Measurements from ENCODE around the gene BLVRB. TPM values are rescaled to one million over a fixed set of nuclear protein-coding genes. Genes with fewer than 3 reads are reported as not detected.

BLVRB gene
- polyA plus RNA-seq, 1 of the 3 experiments (the other 2 are of a cell fraction) = 85.9 TPM

DNA sequence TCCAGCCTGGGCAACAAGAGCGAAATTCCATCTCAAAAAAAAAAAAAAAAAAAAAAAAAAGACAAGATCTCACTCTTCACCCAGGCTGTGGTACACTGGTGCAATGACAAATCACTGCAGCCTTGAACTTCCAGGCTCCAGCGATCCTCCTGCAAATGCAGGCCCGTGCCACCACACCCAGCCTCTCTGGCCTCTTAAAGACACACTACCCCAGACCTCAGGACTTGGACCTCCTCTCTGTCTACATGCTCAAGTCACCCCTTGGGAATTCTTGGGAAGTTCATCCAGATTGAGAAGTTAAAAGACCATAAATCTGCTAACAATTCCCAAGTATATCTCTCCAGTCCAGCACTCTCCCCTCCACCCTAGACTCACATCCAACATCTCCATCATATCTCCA, 65.0 kb downstream of the BLVRB start (continued):
- TF ChIP-seq, protein P1, sequence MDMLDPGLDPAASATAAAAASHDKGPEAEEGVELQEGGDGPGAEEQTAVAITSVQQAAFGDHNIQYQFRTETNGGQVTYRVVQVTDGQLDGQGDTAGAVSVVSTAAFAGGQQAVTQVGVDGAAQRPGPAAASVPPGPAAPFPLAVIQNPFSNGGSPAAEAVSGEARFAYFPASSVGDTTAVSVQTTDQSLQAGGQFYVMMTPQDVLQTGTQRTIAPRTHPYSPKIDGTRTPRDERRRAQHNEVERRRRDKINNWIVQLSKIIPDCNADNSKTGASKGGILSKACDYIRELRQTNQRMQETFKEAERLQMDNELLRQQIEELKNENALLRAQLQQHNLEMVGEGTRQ (IDR thresholded peaks at IDR 0.05; ENCODE audit: borderline replicate concordance, low read depth, low read length) = no peak
- TF ChIP-seq RAD21 (IDR thresholded peaks at IDR 0.05; ENCODE audit: low read length) (no peak), POLR2AphosphoS5 (IDR thresholded peaks at IDR 0.05; ENCODE audit: low read depth, low read length) (no peak), NFIC (IDR thresholded peaks at IDR 0.05; ENCODE audit: borderline replicate concordance) (no peak)
- TF ChIP-seq, protein P2, sequence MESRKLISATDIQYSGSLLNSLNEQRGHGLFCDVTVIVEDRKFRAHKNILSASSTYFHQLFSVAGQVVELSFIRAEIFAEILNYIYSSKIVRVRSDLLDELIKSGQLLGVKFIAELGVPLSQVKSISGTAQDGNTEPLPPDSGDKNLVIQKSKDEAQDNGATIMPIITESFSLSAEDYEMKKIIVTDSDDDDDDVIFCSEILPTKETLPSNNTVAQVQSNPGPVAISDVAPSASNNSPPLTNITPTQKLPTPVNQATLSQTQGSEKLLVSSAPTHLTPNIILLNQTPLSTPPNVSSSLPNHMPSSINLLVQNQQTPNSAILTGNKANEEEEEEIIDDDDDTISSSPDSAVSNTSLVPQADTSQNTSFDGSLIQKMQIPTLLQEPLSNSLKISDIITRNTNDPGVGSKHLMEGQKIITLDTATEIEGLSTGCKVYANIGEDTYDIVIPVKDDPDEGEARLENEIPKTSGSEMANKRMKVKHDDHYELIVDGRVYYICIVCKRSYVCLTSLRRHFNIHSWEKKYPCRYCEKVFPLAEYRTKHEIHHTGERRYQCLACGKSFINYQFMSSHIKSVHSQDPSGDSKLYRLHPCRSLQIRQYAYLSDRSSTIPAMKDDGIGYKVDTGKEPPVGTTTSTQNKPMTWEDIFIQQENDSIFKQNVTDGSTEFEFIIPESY (IDR thresholded peaks at IDR 0.05; ENCODE audit: borderline replicate concordance, low read depth) = no peak

DNA sequence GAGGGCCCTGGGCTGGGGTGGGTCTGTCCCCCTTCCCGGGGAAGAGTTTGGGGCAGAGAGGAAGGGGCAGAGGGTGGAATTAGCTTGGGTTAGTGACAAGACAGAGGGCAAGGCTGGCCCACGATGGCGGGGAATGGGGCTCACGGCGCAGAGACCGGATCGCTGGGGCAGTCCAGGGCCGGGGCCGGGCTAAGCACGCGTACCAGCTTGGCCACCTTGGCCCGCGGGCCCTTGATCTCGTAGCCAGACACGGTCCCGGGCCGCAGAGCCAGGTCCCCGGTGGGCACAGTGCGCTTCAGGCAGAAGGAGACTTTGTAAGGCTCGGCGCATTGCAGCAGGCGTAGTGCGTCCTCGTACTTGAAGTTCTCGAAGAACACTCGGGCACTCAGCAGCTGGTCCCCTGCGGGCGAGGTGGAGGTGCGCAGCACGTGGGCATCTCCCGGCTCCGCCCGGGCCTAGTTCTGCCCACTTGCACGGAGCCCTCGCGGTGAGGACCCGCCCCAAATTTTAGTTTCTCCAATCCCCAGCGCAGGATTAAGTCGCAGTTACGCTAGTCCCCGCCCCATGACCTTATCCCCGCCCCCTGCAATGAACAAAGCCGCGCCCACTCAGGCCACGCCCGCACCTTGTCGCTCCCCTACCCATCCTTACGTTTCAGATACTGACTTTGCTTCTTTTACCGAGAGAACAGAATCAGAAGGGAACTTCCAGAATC, 67.0 kb downstream of the BLVRB start:
- peak; percentile 78 for DNase-seq
- Histone ChIP-seq H4K20me1 (ENCODE audit: insufficient read depth) (no peaks in the 10 kb centered on the region), H3K79me2 (ENCODE audit: insufficient read depth) (no peaks in the 10 kb centered on the region), H3K4me1 (ENCODE audit: control insufficient read depth in 1 of 2, insufficient read depth in 2 of 2, low read depth in 1 of 2, low read length in 1 of 2) (no peaks in the 10 kb centered on the region; a peak in 1 of 4 replicates), H3K36me3 (replicated peaks in 1 of 2; ENCODE audit: control insufficient read depth in 1 of 2, insufficient read depth in 2 of 2, low read length in 1 of 2) (no peaks in the 10 kb centered on the region), H3K4me3 (ENCODE audit: low read depth in 2 of 2, low read length in 1 of 2) (no peak overlapping the region; a peak in 1 of 4 replicates), H3F3A (replicated peaks; ENCODE audit: insufficient read depth) (no peaks in the 10 kb centered on the region), H3K9me3 (no peaks in the 10 kb centered on the region), H3K9ac (no peak overlapping the region), H3K4me2 (no peak overlapping the region), H3K9me2 (no peaks in the 10 kb centered on the region), H2AFZ (ENCODE audit: low read depth) (no peak overlapping the region), H3K27me3 (ENCODE audit: insufficient read depth) (no peaks in the 10 kb centered on the region), H3K27ac (ENCODE audit: low read depth in 2 of 2, low read length in 1 of 2) (no peak overlapping the region)
- ChIA-PET CTCF (interaction anchor here (0.8 to 2.4 kb wide), 2 partner anchors 22 kb away, joined by 3 to 6 read pairs; no protein-coding TSS in a partner anchor), POLR2A (no interaction called here)
- TF ChIP-seq, protein P3, sequence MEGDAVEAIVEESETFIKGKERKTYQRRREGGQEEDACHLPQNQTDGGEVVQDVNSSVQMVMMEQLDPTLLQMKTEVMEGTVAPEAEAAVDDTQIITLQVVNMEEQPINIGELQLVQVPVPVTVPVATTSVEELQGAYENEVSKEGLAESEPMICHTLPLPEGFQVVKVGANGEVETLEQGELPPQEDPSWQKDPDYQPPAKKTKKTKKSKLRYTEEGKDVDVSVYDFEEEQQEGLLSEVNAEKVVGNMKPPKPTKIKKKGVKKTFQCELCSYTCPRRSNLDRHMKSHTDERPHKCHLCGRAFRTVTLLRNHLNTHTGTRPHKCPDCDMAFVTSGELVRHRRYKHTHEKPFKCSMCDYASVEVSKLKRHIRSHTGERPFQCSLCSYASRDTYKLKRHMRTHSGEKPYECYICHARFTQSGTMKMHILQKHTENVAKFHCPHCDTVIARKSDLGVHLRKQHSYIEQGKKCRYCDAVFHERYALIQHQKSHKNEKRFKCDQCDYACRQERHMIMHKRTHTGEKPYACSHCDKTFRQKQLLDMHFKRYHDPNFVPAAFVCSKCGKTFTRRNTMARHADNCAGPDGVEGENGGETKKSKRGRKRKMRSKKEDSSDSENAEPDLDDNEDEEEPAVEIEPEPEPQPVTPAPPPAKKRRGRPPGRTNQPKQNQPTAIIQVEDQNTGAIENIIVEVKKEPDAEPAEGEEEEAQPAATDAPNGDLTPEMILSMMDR (IDR thresholded peaks at IDR 0.05) = no peak
- TF ChIP-seq RAD21 (IDR thresholded peaks at IDR 0.05; ENCODE audit: low read length) (no peak), FOXJ3 (CRISPR knock-in tag; IDR thresholded peaks at IDR 0.05) (no peak), MEF2A (IDR thresholded peaks at IDR 0.05; ENCODE audit: borderline replicate concordance, low read depth) (no peak), EZH2phosphoT487 (IDR thresholded peaks at IDR 0.05; ENCODE audit: borderline replicate concordance, low read depth) (no peak), JUND (IDR thresholded peaks at IDR 0.05) (no peak), RFX5 (IDR thresholded peaks at IDR 0.05; ENCODE audit: low read length) (no peak)
- WGBS (ENCODE audit: low lambda C conversion rate) = 73% methylated on average over 26 of the region's 49 CpGs

Small RNA genes within 50 kb of the gene (small RNA-seq; reads per million reads assigned to genes)
- 0 reads per million in 7 experiments for gene RF00017

Other genes starting within 250 kb of the BLVRB start
- 0.30 and 0.52 TPM in 2 replicates for gene TTC9B, start 247.4 kb downstream of the BLVRB start, polyA plus RNA-seq (2012; rRNA removed)
- 0.08 and 0.21 TPM in 2 replicates for gene CCNP, start 239.1 kb downstream of the BLVRB start, polyA plus RNA-seq (2012; rRNA removed)
- gene AKT2, start 180.4 kb downstream of the BLVRB start, polyA plus RNA-seq (2012; rRNA removed) = 99.8 and 107 TPM in 2 replicates
- 13.9 and 17.2 TPM in 2 replicates for gene C19orf47, start 117.3 kb downstream of the BLVRB start, polyA plus RNA-seq (2012; rRNA removed)
- 449 and 511 TPM in 2 replicates for gene PLD3, start 117.0 kb downstream of the BLVRB start, polyA plus RNA-seq (2012; rRNA removed)
- gene HIPK4, start 75.6 kb downstream of the BLVRB start, polyA plus RNA-seq (2012; rRNA removed) = 0.13 and 0.23 TPM in 2 replicates
- gene PRX, start 52.4 kb downstream of the BLVRB start, polyA plus RNA-seq (2012; rRNA removed) = 2.2 TPM in 2 replicates
- gene SERTAD1, start 39.8 kb downstream of the BLVRB start, polyA plus RNA-seq (2012; rRNA removed) = 7.1 and 10.4 TPM in 2 replicates
- gene SERTAD3, start 21.4 kb downstream of the BLVRB start, polyA plus RNA-seq (2012; rRNA removed) = 11.3 and 12.9 TPM in 2 replicates
- gene SPTBN4, start 1.3 kb upstream of the BLVRB start, polyA plus RNA-seq (2012; rRNA removed) = 2.8 and 3.1 TPM in 2 replicates
- gene SHKBP1, start 111.1 kb upstream of the BLVRB start, polyA plus RNA-seq (2012; rRNA removed) = 49.1 and 62.7 TPM in 2 replicates
- gene LTBP4, start 135.6 kb upstream of the BLVRB start, polyA plus RNA-seq (2012; rRNA removed) = 15.9 and 24.8 TPM in 2 replicates
- 38.8 and 54.6 TPM in 2 replicates for gene NUMBL, start 224.9 kb upstream of the BLVRB start, polyA plus RNA-seq (2012; rRNA removed)

All from SK-N-SH (cell line).